K562 (cell line): ENCODE measurements around the gene PODNL1. TPM values are rescaled to one million over a fixed set of nuclear protein-coding genes. Genes with fewer than 3 reads are reported as not detected.

Experiments
- ATAC-seq: fragments of 200-7000 bp; cut with Tn5 transposase; 3 replicates; pipeline ENCODE4 v1.9.1; 2020; ENCODE audit warnings: moderate library complexity
- BruUV-seq: library from RNA; stranded (reverse); fragments of 400-500 nt; replicated peaks from 2 replicates; lab custom pipeline; 2021; lab: Mats Ljungman, UMichigan
- CTCF ChIA-PET: fragments of 300-600 bp; formaldehyde crosslinking; extraction: SDS; loops from one replicate; lab custom pipeline; 2021; ENCODE audit warnings: low intra/inter-chr PET ratio; lab: Yijun Ruan, JAX
- POLR2A ChIA-PET: fragments of 300-600, 350-650 bp; sonication (Branson Sonifier 250); formaldehyde crosslinking; extraction: SDS; loops from one replicate; lab custom pipeline; 2021; ENCODE audit warnings: antibody characterized with exemption, inconsistent platforms; lab: Yijun Ruan, JAX
- DNase-seq, 4 experiments: peaks; one replicate each; pipeline versions ENCODE4 v3.0.0 to v3.0.0-alpha.2; 2011 to 2018; ENCODE audit warnings: low spot score in 3 of 4, mixed read lengths in 3 of 4; ENCODE audit errors: extremely low read depth in 1 of 4
- FAIRE-seq: peaks from 2 replicates; lab custom pipeline; 2011; peaks lifted over from hg19 to GRCh38; lab: Jason Lieb, UNC
- H2AFZ ChIP-seq: 2 replicates; pipeline ENCODE4 v1.6.0; 2011; ENCODE audit warnings: low read depth, low read length, control low read depth, inconsistent platforms
- H3K27ac ChIP-seq: fragments of 200-600 bp; 3 replicates; pipeline ENCODE4 v1.8.0; 2011; ENCODE audit warnings: low read depth, mild to moderate bottlenecking, control low read depth, inconsistent platforms, low read length, moderate library complexity, mixed read lengths; ENCODE audit errors: extremely low read depth
- H3K27me3 ChIP-seq, 2 experiments: fragments of 300-600 bp in 1 of 2; 2 replicates in 1 of 2; 3 replicates in 1 of 2; pipeline versions ENCODE4 v1.6.0 to v1.8.0; 2011; ENCODE audit warnings: inconsistent platforms in 2 of 2, low read length in 2 of 2, mild to moderate bottlenecking in 1 of 2, mixed read lengths in 1 of 2, moderate library complexity in 1 of 2; ENCODE audit not compliant: control insufficient read depth in 2 of 2, insufficient read depth in 2 of 2
- H3K36me3 ChIP-seq: fragments of 300-600 bp; 3 replicates; pipeline ENCODE4 v1.8.0; 2011; ENCODE audit warnings: mild to moderate bottlenecking, low read length, inconsistent platforms; ENCODE audit not compliant: control insufficient read depth, insufficient read depth
- H3K4me1 ChIP-seq, 2 experiments: fragments of 200-600 bp in 1 of 2; replicated peaks in 1 of 2; 2 replicates in 1 of 2; 3 replicates in 1 of 2; pipeline versions ENCODE4 v1.5.1 to v1.8.0; 2011; ENCODE audit warnings: inconsistent platforms in 2 of 2, low read length in 2 of 2, mild to moderate bottlenecking in 1 of 2, mixed read lengths in 1 of 2, moderate library complexity in 1 of 2; ENCODE audit not compliant: control insufficient read depth in 2 of 2, insufficient read depth in 2 of 2
- H3K4me2 ChIP-seq: 2 replicates; pipeline ENCODE4 v1.6.1; 2011; ENCODE audit warnings: low read length, control low read depth, inconsistent platforms, mixed read lengths; ENCODE audit not compliant: insufficient read depth
- H3K4me3 ChIP-seq: fragments of 200-600 bp; sonication (generic), shearing (Covaris generic); 2 replicates; pipeline ENCODE4 v1.5.1; 2016; ENCODE audit warnings: control low read depth, inconsistent platforms
- H3K79me2 ChIP-seq: fragments of 200-600 bp; 3 replicates; pipeline ENCODE4 v1.8.0; 2011; ENCODE audit warnings: low read length, inconsistent platforms; ENCODE audit not compliant: control insufficient read depth, insufficient read depth
- H3K9ac ChIP-seq, 2 experiments: 2 replicates each; pipeline versions ENCODE4 v1.6.0 to v1.6.1; 2011; ENCODE audit warnings: low read depth in 2 of 2, low read length in 2 of 2, control low read depth in 1 of 2, inconsistent platforms in 1 of 2, mild to moderate bottlenecking in 1 of 2, mixed read lengths in 1 of 2; ENCODE audit not compliant: insufficient read depth in 1 of 2
- H3K9me1 ChIP-seq: one replicate; pipeline ENCODE4 v1.6.0; 2011; ENCODE audit warnings: inconsistent platforms, mild to moderate bottlenecking, low read length, moderate library complexity; ENCODE audit not compliant: control insufficient read depth, insufficient read depth
- H3K9me3 ChIP-seq: replicated peaks from 2 replicates; pipeline ENCODE4 v1.5.1; 2011; ENCODE audit warnings: low read depth, low read length, inconsistent platforms; ENCODE audit not compliant: control insufficient read depth, insufficient read depth
- H4K20me1 ChIP-seq: replicated peaks from 2 replicates; pipeline ENCODE4 v1.6.1; 2011; ENCODE audit warnings: low read length, inconsistent platforms, mixed read lengths; ENCODE audit not compliant: control insufficient read depth, insufficient read depth
- BACH1 ChIP-seq: fragments of 200-800 bp; sonication (Bioruptor generic); IDR thresholded peaks from 2 replicates; pipeline ENCODE4 v1.6.1; 2016; ENCODE audit warnings: missing genetic modification characterization, missing compliant biosample characterization
- EHMT2 ChIP-seq: fragments of 450-650 bp; IDR thresholded peaks from 2 replicates; pipeline ENCODE4 v1.6.1; 2018; ENCODE audit warnings: antibody characterized with exemption
- ELF4 ChIP-seq: fragments of 450-650 bp; formaldehyde crosslinking; IDR thresholded peaks from 2 replicates; pipeline ENCODE4 v1.4.0; 2022; ENCODE audit warnings: missing genetic modification characterization
- FOXA1 ChIP-seq: fragments of 450-650 bp; IDR thresholded peaks from 2 replicates; pipeline ENCODE4 v1.6.1; 2016; ENCODE audit warnings: mild to moderate bottlenecking, borderline replicate concordance
- GATAD2B ChIP-seq: fragments of 450-650 bp; IDR thresholded peaks from 2 replicates; pipeline ENCODE4 v1.6.1; 2017; ENCODE audit warnings: mild to moderate bottlenecking, borderline replicate concordance
- NFE2 ChIP-seq: IDR thresholded peaks from 2 replicates; pipeline ENCODE4 v1.6.1; 2014; ENCODE audit warnings: antibody characterized with exemption, low read depth
- PHB ChIP-seq: fragments of 250-450 bp; sonication (Bioruptor Pico); IDR thresholded peaks from 2 replicates; pipeline ENCODE4 v1.5.0; 2021
- POLR2G ChIP-seq: fragments of 200-400 bp; formaldehyde crosslinking; IDR thresholded peaks from 2 replicates; pipeline ENCODE4 v1.6.1; 2017; ENCODE audit warnings: low read depth, mild to moderate bottlenecking, antibody characterized with exemption, low read length, moderate library complexity
- SMARCE1 ChIP-seq: fragments of 450-650 bp; IDR thresholded peaks from 2 replicates; pipeline ENCODE4 v1.7.1; 2016; ENCODE audit warnings: mild to moderate bottlenecking
- SRF ChIP-seq, 2 experiments: fragments of 250-450, 450-650 bp in 1 of 2; sonication (Bioruptor Pico) in 1 of 2; sonication (generic) in 1 of 2; formaldehyde crosslinking; IDR thresholded peaks; 2 replicates each; pipeline versions ENCODE4 v1.5.0 to v1.5.1; 2020 to 2022; ENCODE audit warnings: mild to moderate bottlenecking in 1 of 2, missing genetic modification reagents in 1 of 2
- ZBTB7A ChIP-seq: IDR thresholded peaks from 2 replicates; pipeline ENCODE4 v1.6.1; 2011; ENCODE audit warnings: low read depth, mild to moderate bottlenecking, low read length, moderate library complexity, borderline replicate concordance; ENCODE audit not compliant: control insufficient read depth
- ZFP1 ChIP-seq: fragments of 450-650 bp; formaldehyde crosslinking; IDR thresholded peaks from 2 replicates; pipeline ENCODE4 v1.4.0; 2020; ENCODE audit warnings: mild to moderate bottlenecking, mixed read lengths
- ZNF707 ChIP-seq: fragments of 250-450 bp; sonication (Bioruptor Pico); conservative IDR thresholded peaks from 2 replicates; pipeline ENCODE4 v1.8.0; 2022; ENCODE audit warnings: inconsistent platforms, mild to moderate bottlenecking, moderate library complexity
- WGBS: fragments of 100-300 bp; shearing (Covaris generic); methylation state at CpG from one replicate; pipeline ENCODE4 v1.1.6; 2016; ENCODE audit warnings: low coverage, mixed read lengths; ENCODE audit not compliant: insufficient coverage; ENCODE audit errors: missing lambda C conversion rate; 5-methylcytosine and 5-hydroxymethylcytosine counted together
- in situ Hi-C: fragments of 300-500 bp; cut with MboI; formaldehyde crosslinking; loops from 4 replicates; pipeline ENCODE4 v1.15.0; 2018; ENCODE audit warnings: inconsistent platforms, mixed read lengths
- intact Hi-C: fragments of 100-400 bp; cut with micrococcal nuclease; formaldehyde crosslinking; loops from 2 replicates; pipeline ENCODE4 v1.14.2; 2022
- polyA plus RNA-seq, 8 experiments: library from polyadenylated mRNA; depleted of rRNA in 4 of 8; stranded (reverse) in 5 of 8; unstranded in 3 of 8; fragments of >200 nt; fragmentation: Nextera tagmentation in 2 of 8; fragmentation: Illumina TruSeq in 1 of 8; extraction: Ambion mirVana in 2 of 8; extraction: Trizol in 1 of 8; gene quantifications; 2 replicates each; pipeline versions ENCODE4 v1.2.1 to v1.2.3, GENCODE V29; 2011 to 2014; ENCODE audit warnings: inconsistent platforms in 1 of 8, missing spikeins in 1 of 8
- total RNA-seq, 7 experiments: library from RNA; depleted of rRNA in 6 of 7; stranded (reverse); fragments of >200 nt in 6 of 7; fragmentation: Illumina TruSeq in 2 of 7; extraction: Trizol in 2 of 7; gene quantifications; 2 replicates each; pipeline versions ENCODE4 v1.2.1 to v1.2.3, GENCODE V29; 2011 to 2021; ENCODE audit warnings: low replicate concordance in 1 of 7
- TF ChIP-seq, protein P1 (sequence below): sonication (generic); formaldehyde crosslinking; IDR thresholded peaks from 2 replicates; pipeline ENCODE4 v1.5.0; 2020; ENCODE audit warnings: missing genetic modification reagents
- TF ChIP-seq, protein P2 (sequence below): fragments of 450-650 bp; formaldehyde crosslinking; IDR thresholded peaks from 2 replicates; pipeline ENCODE4 v1.4.0; 2020; ENCODE audit warnings: mild to moderate bottlenecking, mixed read lengths
- TF ChIP-seq, protein P3 (sequence below): fragments of 250-450 bp; sonication (Bioruptor Pico); IDR thresholded peaks from 2 replicates; pipeline ENCODE4 v1.8.0; 2021; ENCODE audit warnings: mild to moderate bottlenecking, moderate library complexity
- TF ChIP-seq, protein P4 (sequence below): fragments of 450-650 bp; formaldehyde crosslinking; IDR thresholded peaks from 2 replicates; pipeline ENCODE4 v1.4.0; 2020; ENCODE audit warnings: mild to moderate bottlenecking, moderate library complexity

PODNL1 gene
- total and polyA plus RNA-seq, 9 of the 15 experiments (the other 6 are each of a cell fraction or from before 2014, with no cell fraction given), result 0.18 to 0.47 (median 0.23) TPM; not detected in 3

DNA sequence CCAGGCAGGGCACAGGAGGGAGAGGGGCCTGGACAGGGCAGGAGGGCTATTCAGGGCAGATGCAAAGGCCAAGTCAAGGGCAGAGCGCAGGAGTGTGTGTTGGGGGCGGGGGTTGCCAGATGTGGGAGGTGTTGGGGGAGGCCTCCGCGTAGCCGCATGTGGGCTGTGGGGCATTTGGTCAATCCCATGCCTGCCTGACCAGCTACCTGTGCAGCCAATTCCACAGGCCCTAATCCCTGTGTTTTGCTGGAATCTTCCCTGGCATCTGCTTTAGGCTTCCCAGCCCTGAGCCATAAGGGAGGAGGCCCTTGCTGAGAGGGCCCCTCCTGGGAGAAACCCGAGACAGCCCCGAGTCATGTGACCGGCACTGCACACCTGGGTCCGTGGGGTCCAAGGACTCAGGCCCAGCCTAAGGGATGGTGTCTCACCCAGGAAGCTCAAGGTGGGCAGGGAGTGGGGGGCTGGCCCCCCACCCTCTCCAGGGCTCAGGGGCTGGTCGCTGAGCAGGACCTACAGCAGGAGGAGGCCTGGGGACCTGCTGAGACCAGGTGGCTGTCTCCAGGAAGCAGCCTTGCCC, 47.6 kb upstream of the PODNL1 start:
- FAIRE-seq (no peak), ATAC-seq (no peak; the same call in 2 of the 3 replicates), DNase-seq (no peak)
- H3K36me3 ChIP-seq, result peaks cover 34% of the 10 kb centered on the region; the same call in 1 of the 3 replicates
- 73% methylated on average over 10 of the region's 10 CpGs for WGBS
- H2AFZ ChIP-seq, result no peak overlapping the region
- in situ Hi-C loops, result no loop called here
- H3K27me3 ChIP-seq, result no peaks in the 10 kb centered on the region
- H3K4me2 ChIP-seq, result no peak overlapping the region
- ChIA-PET POLR2A (interaction anchor here (0.8 kb wide), 1 partner anchor 26 kb away, joined by 3 read pairs; no protein-coding TSS in a partner anchor), CTCF (no interaction called here)
- H3K79me2 ChIP-seq, result no peaks in the 10 kb centered on the region
- no peak overlapping the region for H3K4me3 ChIP-seq
- BruUV-seq, result no TSS peak
- no peaks in the 10 kb centered on the region for H4K20me1 ChIP-seq
- peak overlapping the region in 1 of 2 experiments; percentile 76; a peak in 2 of 4 replicates for H3K9ac ChIP-seq
- intact Hi-C loops, result no loop called here
- no peaks in the 10 kb centered on the region for H3K9me3 ChIP-seq
- peaks cover 6% of the 10 kb centered on the region for H3K9me1 ChIP-seq
- peaks cover 0 to 49% of the 10 kb centered on the region in 2 experiments; a peak in 2 of 5 replicates for H3K4me1 ChIP-seq
- no peak for TF ChIP-seq PHB (CRISPR knock-in tag)
- TF ChIP-seq SRF (CRISPR knock-in tag; IDR thresholded peaks at IDR 0.05), result no peak
- no peak for TF ChIP-seq NFE2
- TF ChIP-seq, protein P1, sequence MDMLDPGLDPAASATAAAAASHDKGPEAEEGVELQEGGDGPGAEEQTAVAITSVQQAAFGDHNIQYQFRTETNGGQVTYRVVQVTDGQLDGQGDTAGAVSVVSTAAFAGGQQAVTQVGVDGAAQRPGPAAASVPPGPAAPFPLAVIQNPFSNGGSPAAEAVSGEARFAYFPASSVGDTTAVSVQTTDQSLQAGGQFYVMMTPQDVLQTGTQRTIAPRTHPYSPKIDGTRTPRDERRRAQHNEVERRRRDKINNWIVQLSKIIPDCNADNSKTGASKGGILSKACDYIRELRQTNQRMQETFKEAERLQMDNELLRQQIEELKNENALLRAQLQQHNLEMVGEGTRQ (CRISPR knock-in tag), result peak; percentile 36; the same call in 1 of the 2 replicates
- TF ChIP-seq, protein P2, sequence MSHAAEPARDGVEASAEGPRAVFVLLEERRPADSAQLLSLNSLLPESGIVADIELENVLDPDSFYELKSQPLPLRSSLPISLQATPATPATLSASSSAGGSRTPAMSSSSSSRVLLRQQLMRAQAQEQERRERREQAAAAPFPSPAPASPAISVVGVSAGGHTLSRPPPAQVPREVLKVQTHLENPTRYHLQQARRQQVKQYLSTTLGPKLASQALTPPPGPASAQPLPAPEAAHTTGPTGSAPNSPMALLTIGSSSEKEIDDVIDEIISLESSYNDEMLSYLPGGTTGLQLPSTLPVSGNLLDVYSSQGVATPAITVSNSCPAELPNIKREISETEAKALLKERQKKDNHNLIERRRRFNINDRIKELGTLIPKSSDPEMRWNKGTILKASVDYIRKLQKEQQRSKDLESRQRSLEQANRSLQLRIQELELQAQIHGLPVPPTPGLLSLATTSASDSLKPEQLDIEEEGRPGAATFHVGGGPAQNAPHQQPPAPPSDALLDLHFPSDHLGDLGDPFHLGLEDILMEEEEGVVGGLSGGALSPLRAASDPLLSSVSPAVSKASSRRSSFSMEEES, result peak; percentile 61
- no peak for TF ChIP-seq ZFP1
- TF ChIP-seq ZNF707 (CRISPR knock-in tag), result no peak
- no peak for TF ChIP-seq GATAD2B
- peak; percentile 28; the same call in 1 of the 2 replicates for TF ChIP-seq POLR2G
- no peak for TF ChIP-seq ELF4 (CRISPR knock-in tag)
- TF ChIP-seq, protein P3, sequence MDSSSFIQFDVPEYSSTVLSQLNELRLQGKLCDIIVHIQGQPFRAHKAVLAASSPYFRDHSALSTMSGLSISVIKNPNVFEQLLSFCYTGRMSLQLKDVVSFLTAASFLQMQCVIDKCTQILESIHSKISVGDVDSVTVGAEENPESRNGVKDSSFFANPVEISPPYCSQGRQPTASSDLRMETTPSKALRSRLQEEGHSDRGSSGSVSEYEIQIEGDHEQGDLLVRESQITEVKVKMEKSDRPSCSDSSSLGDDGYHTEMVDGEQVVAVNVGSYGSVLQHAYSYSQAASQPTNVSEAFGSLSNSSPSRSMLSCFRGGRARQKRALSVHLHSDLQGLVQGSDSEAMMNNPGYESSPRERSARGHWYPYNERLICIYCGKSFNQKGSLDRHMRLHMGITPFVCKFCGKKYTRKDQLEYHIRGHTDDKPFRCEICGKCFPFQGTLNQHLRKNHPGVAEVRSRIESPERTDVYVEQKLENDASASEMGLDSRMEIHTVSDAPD (CRISPR knock-in tag), result no peak
- no peak for TF ChIP-seq BACH1
- TF ChIP-seq, protein P4, sequence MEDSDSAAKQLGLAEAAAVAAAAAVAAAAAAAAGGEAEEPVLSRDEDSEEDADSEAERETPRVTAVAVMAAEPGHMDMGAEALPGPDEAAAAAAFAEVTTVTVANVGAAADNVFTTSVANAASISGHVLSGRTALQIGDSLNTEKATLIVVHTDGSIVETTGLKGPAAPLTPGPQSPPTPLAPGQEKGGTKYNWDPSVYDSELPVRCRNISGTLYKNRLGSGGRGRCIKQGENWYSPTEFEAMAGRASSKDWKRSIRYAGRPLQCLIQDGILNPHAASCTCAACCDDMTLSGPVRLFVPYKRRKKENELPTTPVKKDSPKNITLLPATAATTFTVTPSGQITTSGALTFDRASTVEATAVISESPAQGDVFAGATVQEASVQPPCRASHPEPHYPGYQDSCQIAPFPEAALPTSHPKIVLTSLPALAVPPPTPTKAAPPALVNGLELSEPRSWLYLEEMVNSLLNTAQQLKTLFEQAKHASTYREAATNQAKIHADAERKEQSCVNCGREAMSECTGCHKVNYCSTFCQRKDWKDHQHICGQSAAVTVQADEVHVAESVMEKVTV (CRISPR knock-in tag), result no peak
- TF ChIP-seq EHMT2, result no peak
- TF ChIP-seq SMARCE1, result no peak
- no peak for TF ChIP-seq FOXA1
- TF ChIP-seq ZBTB7A, result 0 out of 2 replicates have a peak, but pooled peaks have one; percentile 12
- H3K27ac ChIP-seq, result no peak overlapping the region
